Adrenal gland (tissue), 12 donors: ENCODE measurements around the gene PHGDH. TPM values are rescaled to one million over a fixed set of nuclear protein-coding genes. Genes with fewer than 3 reads are reported as not detected.

Experiments used
- DNase-seq, 7 donors: peaks; one replicate each; pipeline ENCODE4 v3.0.0-alpha.2; 2019 to 2020
- H3K27ac ChIP-seq, 5 donors: fragments of 200-600 bp; sonication (generic) in 4 of 5; 1 replicate in 3 of 5; 2 replicates in 2 of 5; pipeline versions ENCODE4 v1.5.1 to v1.8.0; 2016 to 2020; ENCODE audit warnings: mild to moderate bottlenecking in 1 of 5
- H3K27me3 ChIP-seq: fragments of 200-600 bp; 2 replicates; pipeline ENCODE4 v1.8.0; 2021
- H3K36me3 ChIP-seq, 2 donors: fragments of 200-600 bp; replicated peaks in 1 of 2; 1 replicate in 1 of 2; 2 replicates in 1 of 2; pipeline versions ENCODE4 v1.5.1 to v1.8.0; 2018 to 2022
- H3K4me1 ChIP-seq, 2 donors: fragments of 200-600 bp; replicated peaks in 1 of 2; 1 replicate in 1 of 2; 2 replicates in 1 of 2; pipeline versions ENCODE4 v1.5.1 to v1.8.0; 2018 to 2021
- H3K4me3 ChIP-seq, 4 donors: fragments of 200-600 bp; sonication (generic) in 3 of 4; one replicate each; pipeline ENCODE4 v1.5.1; 2016 to 2018
- H3K9me3 ChIP-seq, 3 donors: fragments of 200-600 bp; sonication (generic) in 1 of 3; replicated peaks in 1 of 3; 1 replicate in 2 of 3; 2 replicates in 1 of 3; pipeline versions ENCODE4 v1.5.1 to v1.8.0; 2016 to 2021
- CTCF ChIP-seq, 6 experiments: fragments of 450-650 bp in 4 of 6; fragments of 200-600 bp in 2 of 6; sonication (generic) in 1 of 6; IDR thresholded peaks; 1 replicate in 5 of 6; 2 replicates in 1 of 6; pipeline versions ENCODE4 v1.5.1 to v1.8.0; 2016 to 2021; ENCODE audit warnings: antibody characterized with exemption in 6 of 6, mild to moderate bottlenecking in 2 of 6, moderate library complexity in 1 of 6
- POLR2A ChIP-seq, 2 donors: fragments of 450-650 bp; IDR thresholded peaks; one replicate each; pipeline ENCODE4 v1.6.1; 2017; ENCODE audit warnings: antibody characterized with exemption in 2 of 2, mild to moderate bottlenecking in 2 of 2, moderate library complexity in 1 of 2
- WGBS, 4 donors: extraction: QIAGEN DNeasy Blood & Tissue Kit in 2 of 4; methylation state at CpG; one replicate each; pipeline versions ENCODE4 v1.1.5 to v1.1.7; 2013 to 2017; 5-methylcytosine and 5-hydroxymethylcytosine counted together
- intact Hi-C, 2 donors: fragments of 100-400 bp; cut with DNase I; formaldehyde crosslinking; loops; one replicate each; pipeline versions ENCODE4 v1.14.1 to v1.15.0; 2022 to 2023
- polyA plus RNA-seq, 3 donors: library from polyadenylated mRNA; stranded (reverse); fragments of 200-250 nt in 2 of 3; fragments of 350-450 nt in 1 of 3; fragmentation: Illumina TruSeq in 1 of 3; extraction: RNeasy Lipid Tissue Mini Kit (QIAGEN cat#74804) in 1 of 3; gene quantifications; one replicate each; pipeline ENCODE4 v1.2.3, GENCODE V29; 2013 to 2014
- total RNA-seq, 9 donors: library from RNA; depleted of rRNA in 4 of 9; stranded (reverse); fragments of >200 nt in 4 of 9; fragments of 120-200 nt in 1 of 9; fragmentation: NEBNext Ultra II Directional in 1 of 9; extraction: Animal tissue kit (Norgen Biotek cat#: 25700) in 1 of 9; gene quantifications; one replicate each; pipeline versions ENCODE4 v1.1.0 to v1.2.4, GENCODE V29; 2013 to 2023
- donor health status: healthy with polysubstance abuse.
- donor health status: Bipolar disorder and iron deficiency.
- donor health status: DM: yes; HTN: yes; CAD: no.
- donor health status: DM: no; HTN: no; CAD: no.
- donor health status: DM: no; HTN: no; CAD: no.
- donor health status: DM: yes; HTN: yes; CAD: no.

Gene PHGDH
- total and polyA plus RNA-seq, 12 donors = 1.8 to 27.7 (median 3.6) TPM

DNA sequence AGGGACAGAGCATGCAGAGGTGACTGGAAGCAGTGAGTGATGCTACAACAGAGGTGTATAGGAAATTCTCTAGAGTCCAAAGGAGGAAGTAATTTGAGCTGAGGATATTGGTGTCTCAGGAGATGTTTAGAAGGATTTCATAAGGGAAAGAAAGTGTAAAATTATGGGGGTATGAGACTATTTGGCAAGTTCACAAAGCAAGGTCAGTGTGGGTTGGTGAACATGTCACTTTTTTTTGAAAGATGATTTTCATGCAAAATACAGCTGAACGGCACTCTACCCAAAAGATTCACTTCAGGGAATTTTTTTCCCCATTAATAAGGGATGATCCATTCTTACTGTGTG is 32.8 kb downstream of the PHGDH start:
- intact Hi-C loops = no loop called here

DNA sequence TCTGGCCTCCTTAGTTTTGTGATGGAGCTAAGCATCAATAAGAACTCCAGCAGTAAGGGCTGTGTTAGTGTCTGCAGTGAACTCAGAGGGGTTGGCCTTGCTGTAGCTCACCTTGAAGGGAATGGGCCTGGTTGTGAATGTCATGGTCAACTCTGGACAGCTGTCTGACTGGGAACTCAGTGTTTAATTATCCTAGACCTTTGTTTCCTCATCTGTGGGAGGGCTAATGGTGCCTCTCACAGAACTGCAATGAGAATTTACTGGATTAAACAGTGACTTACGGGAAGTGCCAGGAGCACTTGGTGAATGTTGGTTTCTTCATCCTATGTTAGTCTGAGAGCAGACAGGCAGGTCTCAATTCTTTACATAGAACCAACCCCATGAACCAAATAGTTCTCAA is 33.3 kb downstream of the PHGDH start:
- no peak for DNase-seq
- no peaks in the 10 kb centered on the region for H3K27me3 ChIP-seq
- H3K4me1 ChIP-seq = peaks cover 0 to 4% of the 10 kb centered on the region in 2 donors
- no peak for TF ChIP-seq POLR2A (IDR thresholded peaks at IDR 0.05)
- no peak for TF ChIP-seq CTCF (IDR thresholded peaks at IDR 0.05)
- intact Hi-C loops = no loop called here
- H3K27ac ChIP-seq = no peak overlapping the region
- no peaks in the 10 kb centered on the region for H3K9me3 ChIP-seq
- no peak overlapping the region for H3K4me3 ChIP-seq
- WGBS, 4 donors = 86 to 95% (median 90%) methylated on average over 1 of the region's 1 CpG
- H3K36me3 ChIP-seq = no peaks in the 10 kb centered on the region

More for the DNA sequence above, 32.8 kb downstream of the PHGDH start:
- Histone ChIP-seq H3K27ac (no peak overlapping the region), H3K4me3 (no peak overlapping the region), H3K4me1 (peaks cover 0 to 4% of the 10 kb centered on the region in 2 donors), H3K9me3 (no peaks in the 10 kb centered on the region), H3K36me3 (no peaks in the 10 kb centered on the region), H3K27me3 (no peaks in the 10 kb centered on the region)
- DNase-seq = no peak
- TF ChIP-seq POLR2A (IDR thresholded peaks at IDR 0.05) (no peak), CTCF (IDR thresholded peaks at IDR 0.05) (no peak)
- WGBS, 4 donors = 72 to 85% (median 80%) methylated on average over 1 of the region's 1 CpG

- H3K36me3 ChIP-seq = no peaks in the 10 kb centered on the region
- no peak overlapping the region for H3K4me3 ChIP-seq
- no peaks in the 10 kb centered on the region for H3K9me3 ChIP-seq
- H3K27ac ChIP-seq = no peak overlapping the region
- WGBS, 4 donors = 71 to 81% (median 72%) methylated on average over 2 to 3 of the region's 3 CpGs
- no peak for DNase-seq
- no peaks in the 10 kb centered on the region for H3K27me3 ChIP-seq
- no peak for TF ChIP-seq POLR2A (IDR thresholded peaks at IDR 0.05)
- TF ChIP-seq CTCF (IDR thresholded peaks at IDR 0.05) = no peak
- intact Hi-C loops = no loop called here
- peaks cover 0 to 4% of the 10 kb centered on the region in 2 donors for H3K4me1 ChIP-seq
Measured at GRCh38 chr1:119747451-119747850, 35.7 kb downstream of the PHGDH start.

DNA sequence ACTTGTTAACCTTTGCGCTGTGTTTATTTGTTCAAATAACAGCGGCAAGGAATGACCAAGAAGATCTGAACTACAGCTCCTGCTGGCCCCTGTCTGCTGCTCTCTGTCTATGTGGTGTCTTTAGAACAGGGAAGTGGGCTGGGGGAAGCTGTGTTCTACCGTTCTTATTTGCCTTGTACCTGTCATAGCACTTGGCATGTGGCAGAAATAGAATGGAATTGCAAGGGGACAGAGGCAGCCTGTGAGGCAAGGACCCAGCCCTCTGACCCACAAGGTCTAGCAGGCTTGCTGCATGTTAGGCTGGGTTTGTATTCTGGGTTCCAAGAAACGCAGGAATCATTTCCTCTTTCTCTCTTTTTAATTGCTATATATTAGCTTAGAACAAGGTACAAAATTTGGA is 36.3 kb downstream of the PHGDH start:
- intact Hi-C loops = no loop called here
- Histone ChIP-seq H3K4me1 (peaks cover 0 to 4% of the 10 kb centered on the region in 2 donors), H3K27me3 (no peaks in the 10 kb centered on the region), H3K4me3 (no peak overlapping the region), H3K36me3 (no peaks in the 10 kb centered on the region), H3K27ac (no peak overlapping the region), H3K9me3 (no peaks in the 10 kb centered on the region)
- no peak for DNase-seq
- WGBS, 4 donors = 61 to 69% (median 68%) methylated on average over 4 of the region's 4 CpGs
- no peak for TF ChIP-seq CTCF (IDR thresholded peaks at IDR 0.05)
- no peak for TF ChIP-seq POLR2A (IDR thresholded peaks at IDR 0.05)
